Endodermal cell (in vitro differentiated cells): ENCODE data around the gene JARID2. TPM values are rescaled to one million over a fixed set of nuclear protein-coding genes. Genes with fewer than 3 reads are reported as not detected.
A peak's percentile ranks its signal among the peaks of the same experiment; 100 is the strongest.

Source experiments
- DNase-seq: peaks from one replicate; pipeline ENCODE4 v3.0.0-alpha.2; 2017
- H3K27ac ChIP-seq: 2 replicates; pipeline ENCODE4 v1.5.1; 2013; ENCODE audit warnings: mild to moderate bottlenecking, low read depth, low read length, moderate library complexity
- H3K27me3 ChIP-seq: 2 replicates; pipeline ENCODE4 v1.6.1; 2013; ENCODE audit warnings: mild to moderate bottlenecking, low read length, moderate library complexity; ENCODE audit not compliant: insufficient read depth, control insufficient read depth, poor library complexity, severe bottlenecking
- H3K36me3 ChIP-seq: 2 replicates; pipeline ENCODE4 v1.7.0; 2013; ENCODE audit warnings: mild to moderate bottlenecking, low read length, moderate library complexity; ENCODE audit not compliant: control insufficient read depth, insufficient read depth
- H3K4me1 ChIP-seq: one replicate; pipeline ENCODE4 v1.7.0; 2013; ENCODE audit warnings: low read length; ENCODE audit not compliant: control insufficient read depth, insufficient read depth
- H3K4me3 ChIP-seq: 2 replicates; pipeline ENCODE4 v1.5.1; 2013; ENCODE audit warnings: mild to moderate bottlenecking, low read length, moderate library complexity
- H3K9ac ChIP-seq: 2 replicates; pipeline ENCODE4 v1.6.1; 2013; ENCODE audit warnings: mild to moderate bottlenecking, low read length, moderate library complexity; ENCODE audit not compliant: poor library complexity, severe bottlenecking; ENCODE audit errors: extremely low read depth
- H3K9me3 ChIP-seq: 2 replicates; pipeline ENCODE4 v1.6.1; 2013; ENCODE audit warnings: mild to moderate bottlenecking, low read length, moderate library complexity; ENCODE audit not compliant: control insufficient read depth
- H3K27ac Mint-ChIP-seq: 2 replicates; pipeline ENCODE4 v1.8.0; 2020; ENCODE audit warnings: mixed read lengths
- H3K27me3 Mint-ChIP-seq: 2 replicates; pipeline ENCODE4 v1.8.0; 2021; ENCODE audit warnings: mild to moderate bottlenecking, mixed read lengths; ENCODE audit not compliant: insufficient read depth
- H3K36me3 Mint-ChIP-seq: 2 replicates; pipeline ENCODE4 v1.8.0; 2020; ENCODE audit warnings: low read depth, mixed read lengths
- H3K4me1 Mint-ChIP-seq: 2 replicates; pipeline ENCODE4 v1.8.0; 2020; ENCODE audit warnings: mixed read lengths
- H3K4me3 Mint-ChIP-seq: 2 replicates; pipeline ENCODE4 v1.8.0; 2020; ENCODE audit warnings: mild to moderate bottlenecking, moderate library complexity, mixed read lengths
- H3K9me3 Mint-ChIP-seq: 2 replicates; pipeline ENCODE4 v1.8.0; 2020; ENCODE audit warnings: mild to moderate bottlenecking, mixed read lengths
- WGBS, 2 experiments: methylation state at CpG; one replicate each; pipeline versions ENCODE4 v1.1.5 to v1.1.7; 2013; ENCODE audit warnings: missing lambda C conversion rate in 2 of 2, mixed read lengths in 1 of 2; ENCODE audit not compliant: insufficient coverage in 1 of 2, insufficient read length in 1 of 2; 5-methylcytosine and 5-hydroxymethylcytosine counted together
- total RNA-seq, 2 donors: library from RNA; stranded (reverse); fragmentation: NEBNext Ultra II Directional in 1 of 2; extraction: Animal tissue kit (Norgen Biotek cat#: 25700) in 1 of 2; gene quantifications; 2 replicates in 1 of 2; 3 replicates in 1 of 2; pipeline ENCODE4 v1.2.1, GENCODE V29; 2021
- TF ChIP-seq, protein P1 (sequence below): fragments of 200-600 bp; sonication (generic); conservative IDR thresholded peaks from 2 replicates; pipeline ENCODE4 v1.5.0; 2021; ENCODE audit warnings: antibody characterized with exemption, mild to moderate bottlenecking

The JARID2 gene
- total RNA-seq, 2 donors from 2014 or later = 42.5 to 77.0 TPM

DNA sequence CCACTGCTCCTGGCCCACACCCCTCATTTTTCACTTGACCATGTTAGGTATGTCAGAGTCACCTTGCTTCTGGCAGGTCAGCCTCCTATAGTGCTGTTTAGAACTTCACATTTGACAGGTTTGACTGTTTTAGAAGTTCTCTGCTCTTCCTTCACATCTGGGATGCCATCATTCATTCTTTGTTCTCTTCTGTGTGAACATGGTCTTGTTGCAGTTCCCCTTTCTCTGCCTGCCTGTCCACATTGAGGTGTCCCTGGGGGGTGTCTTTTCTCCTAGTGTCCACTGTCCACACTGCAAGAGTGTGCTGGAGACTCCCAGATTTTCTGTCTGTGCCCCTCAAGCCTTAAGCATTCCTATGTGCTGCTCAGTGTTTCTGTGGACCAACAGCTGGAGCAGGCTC, 89.5 kb downstream of the JARID2 start:
- Mint-ChIP-seq H3K27me3 (no peaks in the 10 kb centered on the region), H3K9me3 (no peaks in the 10 kb centered on the region), H3K4me3 (no peak overlapping the region), H3K27ac (peak overlapping the region; percentile 1), H3K36me3 (peaks cover 2% of the 10 kb centered on the region), H3K4me1 (peaks cover 38% of the 10 kb centered on the region)
- no peaks in the 10 kb centered on the region for H3K36me3 ChIP-seq
- no peak overlapping the region for H3K27ac ChIP-seq
- DNase-seq = no peak
- H3K4me3 ChIP-seq = no peak overlapping the region
- H3K9ac ChIP-seq = no peak overlapping the region
- peaks cover 3% of the 10 kb centered on the region for H3K4me1 ChIP-seq
- H3K27me3 ChIP-seq = no peaks in the 10 kb centered on the region
- no peaks in the 10 kb centered on the region for H3K9me3 ChIP-seq
- TF ChIP-seq, protein P1, sequence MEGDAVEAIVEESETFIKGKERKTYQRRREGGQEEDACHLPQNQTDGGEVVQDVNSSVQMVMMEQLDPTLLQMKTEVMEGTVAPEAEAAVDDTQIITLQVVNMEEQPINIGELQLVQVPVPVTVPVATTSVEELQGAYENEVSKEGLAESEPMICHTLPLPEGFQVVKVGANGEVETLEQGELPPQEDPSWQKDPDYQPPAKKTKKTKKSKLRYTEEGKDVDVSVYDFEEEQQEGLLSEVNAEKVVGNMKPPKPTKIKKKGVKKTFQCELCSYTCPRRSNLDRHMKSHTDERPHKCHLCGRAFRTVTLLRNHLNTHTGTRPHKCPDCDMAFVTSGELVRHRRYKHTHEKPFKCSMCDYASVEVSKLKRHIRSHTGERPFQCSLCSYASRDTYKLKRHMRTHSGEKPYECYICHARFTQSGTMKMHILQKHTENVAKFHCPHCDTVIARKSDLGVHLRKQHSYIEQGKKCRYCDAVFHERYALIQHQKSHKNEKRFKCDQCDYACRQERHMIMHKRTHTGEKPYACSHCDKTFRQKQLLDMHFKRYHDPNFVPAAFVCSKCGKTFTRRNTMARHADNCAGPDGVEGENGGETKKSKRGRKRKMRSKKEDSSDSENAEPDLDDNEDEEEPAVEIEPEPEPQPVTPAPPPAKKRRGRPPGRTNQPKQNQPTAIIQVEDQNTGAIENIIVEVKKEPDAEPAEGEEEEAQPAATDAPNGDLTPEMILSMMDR = no peak

DNA sequence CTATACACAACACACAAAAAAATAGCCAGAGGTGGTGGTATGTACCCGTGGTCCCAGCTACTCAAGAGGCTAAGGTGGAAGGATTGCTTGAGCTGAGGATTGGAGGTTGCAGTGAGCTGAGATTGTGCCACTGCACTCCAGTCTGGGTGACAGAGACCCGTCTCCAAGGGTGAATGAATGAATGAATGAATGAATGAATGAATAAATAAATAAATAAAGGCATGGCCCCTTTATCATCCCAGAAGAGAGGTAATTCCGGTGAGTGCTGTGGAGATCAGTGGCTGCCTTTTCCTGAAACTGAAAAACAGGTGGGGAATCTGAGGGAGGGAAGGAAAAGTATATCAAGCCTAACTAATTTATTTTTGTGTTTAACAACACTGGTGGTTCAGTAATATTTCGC, 90.0 kb downstream of the JARID2 start:
- TF ChIP-seq, protein P1 = no peak
- H3K9ac ChIP-seq = no peak overlapping the region
- H3K36me3 ChIP-seq = no peaks in the 10 kb centered on the region
- H3K27me3 ChIP-seq = no peaks in the 10 kb centered on the region
- no peaks in the 10 kb centered on the region for H3K27me3 Mint-ChIP-seq
- peaks cover 8% of the 10 kb centered on the region for H3K4me1 ChIP-seq
- no peak overlapping the region for H3K27ac ChIP-seq
- peaks cover 38% of the 10 kb centered on the region for H3K4me1 Mint-ChIP-seq
- 67 to 90% methylated on average over 1 to 4 of the region's 4 CpGs for WGBS, 2 experiments
- H3K4me3 Mint-ChIP-seq = no peak overlapping the region
- H3K9me3 Mint-ChIP-seq = no peaks in the 10 kb centered on the region
- no peak overlapping the region for H3K4me3 ChIP-seq
- no peaks in the 10 kb centered on the region for H3K9me3 ChIP-seq
- H3K27ac Mint-ChIP-seq = no peak overlapping the region
- DNase-seq = no peak
- peaks cover 2% of the 10 kb centered on the region for H3K36me3 Mint-ChIP-seq

DNA sequence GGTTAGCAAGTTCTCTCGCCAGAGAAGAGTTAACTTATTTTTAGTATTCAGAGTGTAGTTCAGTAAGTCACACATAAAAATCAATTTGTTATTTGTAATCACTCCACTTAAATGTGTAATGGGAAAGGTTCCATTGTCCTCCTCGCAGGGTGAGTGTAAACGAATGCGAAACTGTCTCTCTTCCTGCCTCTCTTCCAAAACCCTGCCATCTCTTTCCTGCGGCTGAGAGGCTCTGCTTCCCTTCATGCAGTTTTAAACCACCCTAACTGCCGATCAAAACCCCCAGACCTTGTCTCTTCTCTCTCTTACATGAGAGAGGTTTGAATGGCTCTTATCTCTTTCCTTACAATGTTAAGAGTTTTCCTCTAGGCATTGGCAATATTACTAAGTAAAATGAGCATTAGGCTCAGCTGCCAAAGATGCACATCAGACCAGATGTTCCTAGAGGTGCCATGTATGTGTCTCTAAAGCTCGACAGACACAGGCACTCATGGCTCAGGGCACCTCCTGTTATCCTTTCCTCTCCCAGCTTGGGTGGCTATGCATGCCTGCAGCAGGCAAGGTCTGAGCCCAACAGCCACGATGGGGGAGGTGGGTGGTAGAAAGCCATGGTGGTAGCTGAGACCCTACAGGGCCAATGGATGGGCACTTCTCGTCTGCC, 91.2 kb downstream of the JARID2 start:
- no peaks in the 10 kb centered on the region for H3K36me3 ChIP-seq
- H3K4me1 ChIP-seq = peaks cover 19% of the 10 kb centered on the region
- H3K4me3 Mint-ChIP-seq = no peak overlapping the region
- no peak overlapping the region for H3K4me3 ChIP-seq
- DNase-seq = peak; percentile 70
- H3K36me3 Mint-ChIP-seq = peaks cover 2% of the 10 kb centered on the region
- no peaks in the 10 kb centered on the region for H3K9me3 Mint-ChIP-seq
- no peaks in the 10 kb centered on the region for H3K9me3 ChIP-seq
- no peak overlapping the region for H3K9ac ChIP-seq
- no peaks in the 10 kb centered on the region for H3K27me3 Mint-ChIP-seq
- WGBS, 2 experiments = 63 to 73% methylated on average over 5 to 9 of the region's 9 CpGs
- H3K27ac Mint-ChIP-seq = no peak overlapping the region
- H3K4me1 Mint-ChIP-seq = peaks cover 43% of the 10 kb centered on the region
- no peaks in the 10 kb centered on the region for H3K27me3 ChIP-seq
- H3K27ac ChIP-seq = no peak overlapping the region
- TF ChIP-seq, protein P1 = no peak
